Renal cortical epithelial cell (primary cell): ENCODE results near the gene DLG2. TPM values are rescaled to one million over a fixed set of nuclear protein-coding genes. Genes with fewer than 3 reads are reported as not detected.
"Not testable (repeated sequence)": the region's sequence is repeated elsewhere in the genome, so short reads cannot be mapped to it uniquely, and the experiment has no call there.

Source experiments
- DNase-seq: peaks from one replicate; pipeline ENCODE4 v3.0.0-alpha.2; 2011; ENCODE audit warnings: low read depth
- total RNA-seq: library from RNA; depleted of rRNA; stranded (reverse); fragments of >200 nt; gene quantifications from 2 replicates; pipeline ENCODE4 v1.2.3, GENCODE V29; 2014

The DLG2 gene
- total RNA-seq, 1 donor from 2014 or later, result 0.85 TPM

DNA sequence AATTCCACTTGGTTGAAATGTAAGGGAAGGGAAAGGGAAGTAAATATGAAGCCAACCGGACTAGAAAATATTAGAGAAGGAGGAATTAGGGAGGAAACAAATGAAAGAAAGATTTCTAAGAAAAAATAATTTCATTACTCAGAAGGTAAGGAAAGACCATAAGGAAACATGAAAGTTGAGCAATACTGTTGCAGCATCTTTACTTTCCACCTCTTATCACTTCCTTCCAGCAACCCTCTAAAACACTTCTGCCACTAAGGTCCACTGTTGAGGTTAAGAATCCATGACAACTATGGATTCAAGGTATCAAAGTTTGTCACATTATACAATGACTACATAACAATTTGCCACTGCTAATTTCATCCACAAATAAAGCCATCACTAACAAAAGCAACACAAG is 308.6 kb downstream of the DLG2 start:
- no peak for DNase-seq

DNA sequence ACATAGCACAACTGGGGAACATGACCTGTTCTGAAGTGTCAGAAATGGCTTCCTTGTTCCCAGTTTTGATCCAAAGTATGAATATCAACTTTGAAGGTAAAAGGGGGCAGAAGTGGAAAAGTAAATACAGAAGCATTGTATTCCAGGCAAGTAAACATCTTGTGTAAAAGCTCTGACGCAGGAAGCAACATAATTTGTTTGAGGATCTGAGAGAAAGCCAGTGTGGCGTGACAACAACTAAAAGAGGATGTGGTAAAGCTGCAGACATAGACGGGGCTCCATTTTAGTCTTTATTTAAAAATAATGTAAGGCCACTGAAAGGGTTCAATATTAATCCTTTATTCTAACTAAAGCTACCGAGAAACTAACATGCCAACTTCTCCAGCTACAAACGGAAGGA is 310.2 kb downstream of the DLG2 start:
- no peak for DNase-seq

DNA sequence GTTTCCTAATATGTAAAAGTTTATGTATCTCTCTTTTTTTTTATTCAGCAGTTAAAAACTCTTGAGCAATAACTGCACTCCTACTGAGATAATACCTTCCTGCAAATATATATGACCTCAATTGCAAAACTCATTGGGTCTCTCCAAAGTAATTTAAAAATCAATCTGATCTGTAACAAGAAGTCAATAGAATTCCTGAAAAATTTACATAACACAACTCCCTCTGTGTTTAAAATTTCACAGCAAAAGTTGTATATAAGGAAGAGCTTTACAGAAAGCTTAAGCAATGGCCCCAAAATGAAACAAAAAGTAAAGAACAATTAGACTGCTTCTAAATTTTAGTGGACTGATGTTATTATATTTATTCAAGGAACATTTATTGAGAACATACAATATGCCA is 313.4 kb downstream of the DLG2 start:
- no peak for DNase-seq

DNA sequence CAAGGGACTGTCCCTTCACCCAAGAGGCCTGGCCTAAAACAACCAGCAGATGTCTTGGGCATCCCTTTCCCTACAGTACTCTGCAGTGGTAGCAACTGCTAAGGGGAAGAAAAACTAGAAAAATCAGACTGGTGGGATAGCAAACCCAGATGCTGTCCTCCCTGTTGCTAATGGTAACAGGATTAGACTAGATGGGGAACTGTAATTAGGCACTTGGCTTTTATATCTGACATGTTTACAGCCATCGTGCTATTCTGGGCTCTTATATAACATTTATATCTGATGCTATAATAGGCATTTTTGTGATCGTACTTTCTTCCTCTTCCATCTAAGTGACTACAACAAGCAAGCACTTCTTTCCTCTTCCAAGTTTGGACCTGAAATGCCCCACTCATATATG is 316.7 kb downstream of the DLG2 start:
- no peak for DNase-seq

DNA sequence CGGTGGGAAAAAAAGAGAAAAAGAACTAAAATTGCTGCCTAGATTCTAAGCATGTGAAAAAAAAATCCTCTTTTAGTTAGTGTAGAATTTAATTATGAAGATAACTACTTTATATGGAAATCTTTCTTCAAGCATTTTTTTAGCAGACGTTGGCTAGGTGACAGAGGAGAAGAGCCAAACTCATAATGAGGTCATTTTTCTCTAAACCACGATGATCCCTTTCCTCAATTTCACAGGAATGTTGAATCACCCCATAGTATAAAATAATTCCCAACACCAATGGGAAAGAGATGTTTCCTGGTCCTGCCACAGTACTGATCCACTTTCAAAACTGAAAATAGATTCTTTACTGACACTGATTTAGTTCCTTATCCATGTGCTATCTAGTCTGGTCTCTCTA is 319.8 kb downstream of the DLG2 start:
- peak; percentile 2 for DNase-seq

DNA sequence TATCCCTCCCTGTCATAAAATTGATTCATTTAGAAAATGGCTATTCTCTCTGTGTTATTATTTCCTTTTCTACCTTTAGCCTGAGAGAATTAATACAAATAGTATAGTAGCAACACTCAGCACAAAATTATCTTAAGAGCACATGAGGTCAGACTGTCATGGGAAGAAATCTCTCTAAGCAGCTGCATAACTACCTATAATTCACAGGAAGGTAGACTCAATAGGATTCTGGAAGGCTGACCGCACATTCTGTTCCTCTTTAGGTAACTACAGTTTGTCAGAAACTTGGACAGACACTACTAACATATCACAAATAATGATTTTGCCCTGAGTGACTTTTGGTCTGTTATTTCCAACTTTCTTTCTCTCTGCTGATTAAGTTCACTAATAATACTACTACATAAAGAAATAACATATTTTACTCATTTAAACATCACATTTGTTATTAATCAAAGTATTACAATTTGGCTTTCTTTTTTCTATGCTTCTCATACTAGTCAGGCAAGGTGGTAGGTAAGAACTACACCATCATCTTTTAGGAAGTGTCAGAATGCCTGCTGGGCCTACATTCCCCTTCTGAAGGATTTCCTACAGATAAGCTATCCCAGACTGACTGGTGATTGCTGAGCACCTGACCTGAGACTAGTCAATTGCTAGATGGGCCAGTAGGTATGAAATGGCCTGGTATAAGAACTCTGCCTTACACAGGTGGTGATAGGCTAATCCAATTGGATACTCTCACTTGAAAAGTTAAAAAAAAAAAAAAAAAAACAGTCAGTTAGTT is 325.1 kb downstream of the DLG2 start:
- DNase-seq, result no peak

DNA sequence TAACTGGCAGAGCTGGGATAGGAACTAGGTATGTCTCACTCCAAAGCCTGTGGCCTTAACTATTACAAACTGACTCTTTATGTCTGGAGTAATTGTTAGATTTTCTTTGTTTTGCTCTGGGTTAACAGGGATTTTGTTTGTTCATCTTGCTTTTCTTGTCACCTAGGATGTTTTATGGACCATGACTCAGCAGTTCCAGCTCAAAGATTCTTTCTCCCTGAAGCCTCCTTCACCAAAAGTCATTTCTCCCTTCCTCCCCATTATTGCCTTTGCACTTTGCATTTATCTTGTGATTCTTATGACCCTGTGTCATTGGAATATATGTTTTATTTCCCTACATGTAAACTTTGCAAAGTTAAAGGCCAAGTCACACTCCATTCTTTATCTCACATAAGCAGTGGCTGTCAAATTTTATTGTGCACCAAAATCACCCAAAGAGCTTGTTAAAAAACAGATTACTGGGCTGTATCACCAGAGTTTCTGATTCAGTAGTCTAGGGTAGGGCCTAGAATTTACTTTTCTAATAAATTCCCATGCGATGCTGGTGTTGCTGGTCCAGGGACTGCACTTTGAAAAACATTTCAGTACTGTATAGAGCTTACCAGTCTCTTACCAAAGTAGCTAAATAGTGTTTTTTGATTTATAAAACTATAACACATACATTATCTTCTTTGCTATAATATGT is 327.7 kb downstream of the DLG2 start:
- DNase-seq, result peak; percentile 90

DNA sequence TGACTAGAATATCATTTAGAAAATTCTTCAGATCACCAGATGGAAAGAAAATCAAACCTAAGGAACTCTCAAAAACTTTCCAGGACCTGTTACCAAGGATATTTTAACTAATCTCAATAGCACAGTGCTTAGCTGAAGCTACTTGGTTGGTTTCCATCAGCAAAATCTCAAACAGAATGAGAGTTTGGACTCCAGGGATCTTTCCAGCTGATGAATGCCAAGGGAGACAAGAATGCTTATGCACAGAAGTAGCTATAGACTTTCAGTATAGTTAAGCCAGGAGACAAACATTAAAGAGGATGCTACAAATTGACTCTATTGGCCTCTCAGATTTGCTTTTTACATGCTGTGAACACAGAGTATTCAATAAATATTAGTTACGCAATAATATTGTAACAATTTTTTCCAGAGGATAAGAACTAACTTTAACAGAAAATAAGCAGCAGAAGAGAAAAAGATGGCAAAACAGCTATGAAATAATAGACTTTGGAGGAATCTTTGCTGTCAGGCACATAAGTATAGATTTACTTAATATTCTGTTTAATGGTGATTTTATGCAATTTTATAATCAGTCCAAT is 331.4 kb downstream of the DLG2 start:
- no peak for DNase-seq

DNA sequence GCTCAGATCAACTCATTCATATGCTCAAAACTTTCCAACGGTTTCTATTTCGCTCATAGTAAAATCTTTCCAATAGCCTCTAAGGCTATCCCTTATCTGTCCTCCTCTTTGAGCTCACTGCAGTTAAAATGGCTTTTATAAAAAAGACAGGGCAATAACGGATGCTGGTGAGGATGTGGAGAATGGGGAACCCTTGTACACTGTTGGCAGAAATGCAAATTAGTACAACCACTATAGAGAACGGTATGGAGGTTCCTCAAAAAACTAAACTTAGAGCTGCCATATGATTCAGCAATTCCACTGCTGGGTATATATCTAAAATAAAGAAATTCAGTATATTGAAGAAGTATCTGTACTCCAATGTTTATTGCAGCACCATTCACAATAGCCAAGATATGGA is 345.6 kb downstream of the DLG2 start:
- DNase-seq, result no peak

DNA sequence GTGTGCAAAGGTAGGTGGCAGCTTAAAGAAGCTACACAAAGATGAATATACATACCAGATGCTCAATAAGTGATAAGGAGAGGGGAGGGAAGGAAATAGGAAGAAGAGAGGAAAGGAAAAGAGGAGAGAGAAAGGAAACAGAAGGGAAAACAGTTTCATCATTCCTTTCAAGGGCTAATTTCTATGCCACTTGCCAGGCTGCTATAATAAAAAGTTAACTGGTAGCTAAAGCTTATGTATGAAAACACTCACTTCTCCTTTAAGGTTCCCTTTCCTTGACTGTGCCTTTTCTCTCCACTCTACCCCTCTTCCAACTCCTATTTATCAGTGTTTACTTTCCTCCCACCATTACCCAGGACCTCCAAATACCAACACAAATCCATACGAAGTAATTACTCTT is 347.9 kb downstream of the DLG2 start:
- no peak for DNase-seq

DNA sequence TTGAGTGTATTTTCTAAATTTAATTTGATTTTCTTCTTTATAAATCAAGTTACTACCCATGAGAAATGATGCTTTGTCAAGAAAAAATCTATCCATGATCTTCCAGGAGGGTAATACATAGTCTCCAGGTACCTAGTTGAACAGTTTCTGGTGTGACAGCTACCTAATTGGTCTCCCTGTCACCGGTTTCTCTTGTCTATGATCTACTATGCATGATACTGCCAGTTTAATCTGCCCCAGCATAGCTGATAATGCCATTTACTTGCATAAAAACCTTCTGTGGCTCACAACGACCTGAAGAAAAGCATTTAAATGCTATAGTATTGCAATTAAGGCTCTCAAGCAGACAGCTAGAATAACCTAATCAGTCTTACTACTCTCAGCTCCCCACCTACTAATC is 349.5 kb downstream of the DLG2 start:
- no peak for DNase-seq

DNA sequence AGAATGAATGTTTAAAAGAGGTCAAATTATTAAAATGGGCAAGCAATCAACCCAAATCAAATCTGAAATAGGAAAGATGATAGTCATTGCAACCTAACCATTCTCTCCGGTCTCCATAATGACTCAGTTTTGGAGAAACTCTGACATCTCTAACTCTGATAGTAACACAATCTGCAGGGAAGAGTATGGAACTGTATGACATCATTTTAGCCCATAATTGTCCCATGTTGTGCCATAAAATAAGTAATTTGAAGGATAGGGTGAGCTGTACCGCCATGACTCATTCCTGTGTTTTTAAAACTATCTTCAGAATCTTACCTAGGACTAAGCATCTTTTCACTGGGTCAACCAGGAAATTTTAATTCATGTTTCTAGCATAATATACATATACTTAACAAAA is 350.8 kb downstream of the DLG2 start:
- no peak for DNase-seq

DNA sequence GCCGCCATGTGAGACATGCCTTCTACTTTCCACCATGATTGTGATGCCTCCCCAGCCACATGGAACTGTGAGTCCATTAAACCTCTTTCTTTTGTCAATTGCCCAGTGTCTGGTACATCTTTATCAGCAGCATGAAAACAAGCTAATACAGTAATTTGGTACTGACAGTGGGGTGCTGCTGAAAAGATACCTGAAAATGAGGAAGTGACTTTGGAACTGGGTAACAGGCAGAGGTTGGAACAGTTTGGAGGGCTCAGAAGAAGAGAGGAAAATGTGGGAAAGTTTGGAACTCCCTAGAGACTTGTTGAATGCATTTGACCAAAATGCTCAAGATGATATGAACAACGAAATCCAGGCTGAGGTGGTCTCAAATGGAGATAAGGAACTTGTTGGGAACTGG is 356.8 kb downstream of the DLG2 start:
- DNase-seq, result not testable (repeated sequence)

DNA sequence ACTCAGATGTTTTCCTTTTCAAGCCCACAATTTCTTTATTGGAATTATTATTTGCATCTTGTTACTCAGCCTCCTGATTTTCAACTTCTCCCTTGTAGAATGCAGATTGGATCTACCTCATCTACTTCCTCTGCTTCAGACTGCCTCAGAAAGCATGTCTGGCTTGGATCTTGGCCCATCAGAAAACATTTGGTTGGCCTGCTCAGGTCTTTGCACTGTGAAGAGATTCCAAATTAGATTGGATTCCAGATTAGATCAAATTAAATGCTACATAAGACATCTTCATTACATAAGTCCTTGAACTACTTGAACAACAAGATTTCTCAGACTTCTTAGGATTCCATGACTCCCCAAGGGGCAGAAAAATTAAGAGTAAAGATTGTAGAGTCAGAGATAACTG is 358.0 kb downstream of the DLG2 start:
- no peak for DNase-seq

DNA sequence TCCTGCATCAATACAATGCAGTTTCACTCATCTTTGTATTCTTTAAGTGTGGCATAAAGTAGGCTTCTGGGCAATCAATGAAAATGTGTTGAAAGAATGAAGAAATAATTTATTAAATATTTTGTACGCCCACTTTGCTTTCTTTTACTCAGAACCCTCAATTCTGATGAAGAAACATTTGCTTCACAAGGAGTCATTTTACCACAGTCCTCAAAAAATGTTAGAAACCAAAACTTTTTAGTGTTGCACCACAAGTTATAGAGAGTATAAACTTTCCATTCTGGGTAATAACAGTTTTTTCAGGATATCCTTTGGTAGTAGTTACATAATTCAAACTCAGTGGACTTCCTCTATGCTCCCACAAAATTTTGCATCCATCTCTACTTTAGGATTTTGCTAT is 360.5 kb downstream of the DLG2 start:
- DNase-seq, result no peak

DNA sequence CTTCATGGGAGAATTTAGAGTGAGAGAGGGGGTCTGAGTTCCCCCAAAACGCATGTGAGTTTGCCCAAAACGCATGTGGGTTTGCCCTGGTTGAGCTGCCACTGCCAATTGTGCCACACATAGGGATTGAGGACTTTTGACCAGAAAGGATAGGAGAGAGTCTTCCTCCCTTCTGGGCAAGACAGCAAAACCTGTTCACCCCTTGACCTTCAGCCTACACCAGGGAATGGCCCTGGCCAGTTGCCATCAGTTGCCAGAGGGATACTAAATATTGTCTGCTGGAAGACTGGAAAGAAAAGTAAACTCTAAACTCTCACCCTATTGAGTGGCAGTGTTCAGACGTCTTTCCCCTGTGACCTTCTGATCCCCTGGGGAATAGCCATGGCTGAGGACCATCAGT is 363.8 kb downstream of the DLG2 start:
- DNase-seq, result no peak

DNA sequence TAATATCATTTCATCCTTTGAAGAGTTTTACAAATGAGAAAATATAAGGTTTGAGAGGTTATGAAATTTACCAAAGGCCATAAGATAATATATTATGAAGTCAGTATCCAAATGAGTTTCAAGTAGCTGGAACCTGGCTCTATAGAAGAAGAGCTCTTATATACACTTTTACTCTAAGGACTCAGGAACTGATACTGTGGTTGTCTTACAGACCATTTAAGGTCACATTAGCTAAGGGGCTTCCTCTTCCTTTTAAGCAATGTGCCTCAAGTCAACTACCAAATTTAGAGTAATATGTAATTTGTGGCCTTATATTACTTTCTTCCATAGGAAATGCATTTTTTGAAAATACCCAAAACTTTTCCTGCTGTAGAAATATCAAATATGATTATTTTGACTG is 369.3 kb downstream of the DLG2 start:
- DNase-seq, result no peak

DNA sequence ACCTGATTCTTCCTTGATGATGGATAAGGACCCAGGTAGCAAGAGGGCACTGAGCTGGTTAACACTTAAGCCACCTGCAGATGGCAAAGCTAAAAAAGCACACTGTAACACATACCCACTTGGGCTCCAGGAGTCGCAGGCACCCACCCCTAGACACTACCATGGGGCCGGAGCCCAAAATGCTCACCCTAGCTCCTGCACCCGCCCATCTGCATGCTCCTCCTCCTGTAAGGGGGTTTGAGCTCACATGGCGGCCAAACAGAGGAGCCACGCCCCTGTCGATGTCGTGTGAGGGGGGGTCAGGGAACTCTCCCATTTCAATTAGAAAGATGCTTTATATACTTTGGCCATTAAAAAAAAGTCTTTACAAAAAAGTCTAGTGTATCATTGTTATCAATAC is 370.7 kb downstream of the DLG2 start:
- DNase-seq, result no peak

DNA sequence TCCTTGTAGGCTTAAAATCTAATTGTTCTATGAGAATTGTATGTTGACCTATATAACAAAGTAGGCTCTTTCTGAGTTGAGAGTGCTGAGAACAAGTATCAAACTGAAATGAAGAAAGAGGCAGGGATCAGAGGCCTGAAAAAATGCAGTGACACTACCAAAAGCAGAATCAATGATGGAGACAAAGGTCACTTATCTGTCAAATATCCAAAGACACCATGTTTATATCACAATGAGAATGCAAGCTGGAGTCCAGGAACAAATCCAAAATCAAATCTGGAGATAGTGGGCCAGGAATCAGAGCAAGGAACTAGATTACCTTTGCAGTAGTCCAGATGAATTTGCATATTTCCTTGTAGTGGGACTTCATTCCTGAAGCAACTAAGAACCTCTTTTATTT is 377.7 kb downstream of the DLG2 start:
- DNase-seq, result no peak

DNA sequence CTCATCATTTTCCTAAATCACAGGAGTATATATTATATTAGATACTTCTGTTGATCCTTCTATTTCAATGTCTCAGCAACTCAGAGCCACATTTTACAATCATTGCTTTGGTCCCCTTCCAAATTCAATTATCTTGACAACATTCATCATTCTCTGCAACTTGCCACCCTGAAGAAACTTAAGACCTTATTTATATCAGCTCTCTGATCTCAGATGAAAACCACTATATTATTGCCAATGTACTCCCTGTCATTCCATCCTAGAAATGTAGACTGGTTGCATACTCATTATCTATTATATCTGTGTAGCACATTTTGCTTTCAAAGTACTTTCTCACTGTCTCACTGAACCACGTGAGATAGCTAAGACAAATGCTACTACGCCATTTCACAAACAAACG is 379.3 kb downstream of the DLG2 start:
- no peak for DNase-seq

DNA sequence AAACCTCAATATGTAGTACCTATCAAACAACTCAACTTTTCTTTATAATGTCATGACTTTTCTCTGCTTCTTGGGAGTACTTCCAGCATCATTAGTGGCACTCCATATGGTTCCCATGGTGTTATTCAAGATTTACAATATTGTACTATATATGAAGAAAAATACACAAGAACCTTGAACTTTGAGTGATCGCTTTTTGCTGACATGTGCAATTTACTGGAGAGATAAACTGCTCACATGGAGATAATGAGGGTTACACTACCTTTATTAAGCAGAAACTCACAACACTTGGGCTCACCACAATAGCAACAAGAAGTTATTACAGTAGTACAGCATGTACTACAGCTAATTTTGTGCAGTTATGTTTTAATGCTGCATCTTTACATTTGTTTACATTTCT is 388.2 kb downstream of the DLG2 start:
- DNase-seq, result no peak

DNA sequence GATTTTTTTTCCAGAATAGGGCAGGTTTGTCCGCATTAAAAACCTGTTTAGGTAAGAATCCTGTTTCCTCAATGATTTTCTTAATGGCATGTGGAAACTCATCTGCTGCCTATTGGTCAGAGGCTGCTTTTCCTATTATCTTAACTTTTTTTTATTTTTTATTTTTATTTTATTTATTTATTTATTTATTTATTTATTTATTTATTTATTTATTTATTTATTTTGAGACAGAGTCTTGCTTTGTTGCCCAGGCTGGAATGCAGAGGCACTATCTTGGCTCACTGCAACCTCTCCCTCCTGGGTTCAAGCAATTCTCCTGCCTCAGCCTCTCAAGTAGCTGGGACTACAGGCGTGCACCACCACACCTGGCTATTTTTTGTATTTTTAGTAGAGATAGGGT is 389.1 kb downstream of the DLG2 start:
- DNase-seq, result not testable (repeated sequence)

DNA sequence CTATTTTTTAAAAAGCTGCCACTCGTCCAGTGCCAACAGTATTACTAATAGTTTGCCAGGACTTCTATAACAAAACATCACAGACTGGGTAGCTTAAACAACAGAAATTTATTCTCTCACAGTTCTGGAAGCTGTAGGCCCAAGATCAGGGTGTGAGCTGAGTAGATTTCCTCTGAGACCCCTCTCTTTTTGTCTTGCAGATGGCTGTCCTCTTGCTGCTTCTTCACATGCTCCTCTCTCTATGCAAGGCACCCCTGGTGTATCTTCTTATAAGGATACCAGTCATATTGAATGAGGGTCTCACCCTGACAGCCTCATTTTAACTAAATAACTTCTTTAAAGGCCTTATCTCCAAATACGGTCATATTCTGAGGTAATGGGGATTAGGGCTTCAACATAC is 390.9 kb downstream of the DLG2 start:
- no peak for DNase-seq
